K562 (cell line): Measurements from ENCODE around the gene PRKAR1B. TPM values are rescaled to one million over a fixed set of nuclear protein-coding genes. Genes with fewer than 3 reads are reported as not detected.
A peak's percentile ranks its signal among the peaks of the same experiment; 100 is the strongest.

Experiments
- BCL6 ChIP-seq: fragments of 250-450 bp; sonication (Bioruptor Pico); IDR thresholded peaks from 2 replicates; pipeline ENCODE4 v1.4.0; 2020
- CHD4 ChIP-seq: fragments of 200-600 bp; sonication (generic); IDR thresholded peaks from 3 replicates; pipeline ENCODE4 v1.6.1; 2012; ENCODE audit warnings: low read depth, mild to moderate bottlenecking, mixed read lengths, low read length, inconsistent platforms; ENCODE audit not compliant: insufficient read depth, insufficient replicate concordance, poor library complexity, severe bottlenecking
- CREBBP ChIP-seq: IDR thresholded peaks from one replicate; pipeline ENCODE4 v1.6.1; 2012; ENCODE audit warnings: low read depth, mild to moderate bottlenecking, control low read depth, inconsistent platforms, low read length
- CTBP1 ChIP-seq: fragments of 450-650 bp; IDR thresholded peaks from 2 replicates; pipeline ENCODE4 v1.6.1; 2016; ENCODE audit warnings: borderline replicate concordance
- E2F6 ChIP-seq, 2 experiments: IDR thresholded peaks; 2 replicates each; pipeline ENCODE4 v1.6.1; 2011; ENCODE audit warnings: borderline replicate concordance in 1 of 2, control low read depth in 1 of 2, low read depth in 1 of 2, low read length in 1 of 2, mild to moderate bottlenecking in 1 of 2, mixed read lengths in 1 of 2, moderate library complexity in 1 of 2; ENCODE audit not compliant: insufficient read depth in 1 of 2, insufficient read length in 1 of 2, poor library complexity in 1 of 2, severe bottlenecking in 1 of 2; ENCODE audit errors: extremely low read depth in 1 of 2
- ETV6 ChIP-seq, 3 experiments: fragments of 150-350 bp in 1 of 3; sonication (generic) in 1 of 3; formaldehyde crosslinking in 1 of 3; IDR thresholded peaks; 2 replicates each; pipeline versions ENCODE4 v1.6.1 to v1.8.0; 2014 to 2022; ENCODE audit warnings: borderline replicate concordance in 2 of 3, low read depth in 2 of 3, antibody characterized with exemption in 1 of 3, low read length in 1 of 3, mild to moderate bottlenecking in 1 of 3, missing genetic modification reagents in 1 of 3
- GTF2E2 ChIP-seq: fragments of 200-800 bp; sonication (Bioruptor generic); IDR thresholded peaks from 2 replicates; pipeline ENCODE4 v1.6.1; 2016; ENCODE audit warnings: missing genetic modification characterization, missing compliant biosample characterization
- HIVEP1 ChIP-seq: fragments of 250-450 bp; sonication (Bioruptor Pico); IDR thresholded peaks from 2 replicates; pipeline ENCODE4 v1.4.0; 2020; ENCODE audit warnings: mild to moderate bottlenecking
- JUND ChIP-seq, 2 experiments: IDR thresholded peaks; 2 replicates in 1 of 2; 3 replicates in 1 of 2; pipeline ENCODE4 v1.6.1; 2011; ENCODE audit warnings: borderline replicate concordance in 2 of 2, low read depth in 2 of 2, low read length in 2 of 2, improper control_type of control experiment in 1 of 2, missing biosample characterization in 1 of 2, missing genetic modification characterization in 1 of 2, missing genetic modification reagents in 1 of 2
- MAZ ChIP-seq, 2 experiments: fragments of 450-650 bp in 1 of 2; sonication (generic) in 1 of 2; formaldehyde crosslinking; IDR thresholded peaks in 1 of 2; conservative IDR thresholded peaks in 1 of 2; 2 replicates each; pipeline versions ENCODE4 v1.4.0 to v1.5.0; 2020; ENCODE audit warnings: mild to moderate bottlenecking in 1 of 2, missing genetic modification reagents in 1 of 2
- MBD1 ChIP-seq: fragments of 250-450 bp; sonication (Bioruptor Pico); IDR thresholded peaks from 2 replicates; pipeline ENCODE4 v1.8.0; 2022; ENCODE audit warnings: inconsistent platforms
- MTF1 ChIP-seq: fragments of 250-450 bp; sonication (Bioruptor Pico); IDR thresholded peaks from 2 replicates; pipeline ENCODE4 v1.9.0; 2021; ENCODE audit warnings: moderate library complexity, mild to moderate bottlenecking, inconsistent platforms, borderline replicate concordance
- PHB ChIP-seq: fragments of 250-450 bp; sonication (Bioruptor Pico); IDR thresholded peaks from 2 replicates; pipeline ENCODE4 v1.5.0; 2021
- PHTF2 ChIP-seq: fragments of 250-450 bp; sonication (Bioruptor Pico); IDR thresholded peaks from 2 replicates; pipeline ENCODE4 v1.5.0; 2021; ENCODE audit warnings: mild to moderate bottlenecking
- PPARD ChIP-seq: fragments of 250-450 bp; sonication (Bioruptor Pico); IDR thresholded peaks from 2 replicates; pipeline ENCODE4 v1.8.0; 2022; ENCODE audit warnings: inconsistent platforms, mild to moderate bottlenecking, moderate library complexity
- SMC3 ChIP-seq: conservative IDR thresholded peaks from 2 replicates; pipeline ENCODE4 v1.6.1; 2011; ENCODE audit warnings: low read depth, low read length, improper control_type of control experiment; ENCODE audit not compliant: insufficient read depth
- U2AF2 ChIP-seq: fragments of 200-400 bp; formaldehyde crosslinking; optimal IDR thresholded peaks from 2 replicates; pipeline ENCODE3; 2017; ENCODE audit warnings: low read depth, mild to moderate bottlenecking, low read length
- ZBED1 ChIP-seq: IDR thresholded peaks from 2 replicates; pipeline ENCODE4 v1.6.1; 2014
- ZEB2 ChIP-seq: fragments of 450-650 bp; IDR thresholded peaks from 2 replicates; pipeline ENCODE4 v1.6.1; 2016
- ZFP30 ChIP-seq: fragments of 250-450 bp; sonication (Bioruptor Pico); IDR thresholded peaks from 2 replicates; pipeline ENCODE4 v1.8.0; 2022; ENCODE audit warnings: moderate library complexity, mild to moderate bottlenecking, inconsistent platforms, borderline replicate concordance
- ZKSCAN1 ChIP-seq: fragments of 150-350 bp; IDR thresholded peaks from 2 replicates; pipeline ENCODE4 v1.6.1; 2016; ENCODE audit warnings: low read depth, low read length
- ZNF395 ChIP-seq: fragments of 200-800 bp; sonication (Bioruptor generic); IDR thresholded peaks from 2 replicates; pipeline ENCODE4 v1.6.1; 2017; ENCODE audit warnings: missing genetic modification characterization, missing compliant biosample characterization
- ZNF780A ChIP-seq: fragments of 250-450 bp; sonication (Bioruptor Pico); IDR thresholded peaks from 2 replicates; pipeline ENCODE4 v1.5.0; 2021; ENCODE audit warnings: mild to moderate bottlenecking
- polyA plus RNA-seq, 8 experiments: library from polyadenylated mRNA; depleted of rRNA in 4 of 8; stranded (reverse) in 5 of 8; unstranded in 3 of 8; fragments of >200 nt; fragmentation: Nextera tagmentation in 2 of 8; fragmentation: Illumina TruSeq in 1 of 8; extraction: Ambion mirVana in 2 of 8; extraction: Trizol in 1 of 8; gene quantifications; 2 replicates each; pipeline versions ENCODE4 v1.2.1 to v1.2.3, GENCODE V29; 2011 to 2014; ENCODE audit warnings: inconsistent platforms in 1 of 8, missing spikeins in 1 of 8
- total RNA-seq, 7 experiments: library from RNA; depleted of rRNA in 6 of 7; stranded (reverse); fragments of >200 nt in 6 of 7; fragmentation: Illumina TruSeq in 2 of 7; extraction: Trizol in 2 of 7; gene quantifications; 2 replicates each; pipeline versions ENCODE4 v1.2.1 to v1.2.3, GENCODE V29; 2011 to 2021; ENCODE audit warnings: low replicate concordance in 1 of 7

The PRKAR1B gene
- total and polyA plus RNA-seq, 9 of the 15 experiments (the other 6 are each of a cell fraction or from before 2014, with no cell fraction given), result 0.99 to 30.5 (median 12.7) TPM

GRCh38 chr7:519484-520390 lies 207.3 kb downstream of the PRKAR1B start, which contains the start of gene PDGFA (continued):
- TF ChIP-seq HIVEP1, result no peak
- no peak for TF ChIP-seq BCL6 (CRISPR knock-in tag)
- no peak for TF ChIP-seq ZBED1
- no peak for TF ChIP-seq ZFP30 (CRISPR knock-in tag)
- no peak for TF ChIP-seq CHD4
- TF ChIP-seq PHTF2 (CRISPR knock-in tag), result no peak
- TF ChIP-seq JUND (IDR thresholded peaks at IDR 0.05; ENCODE audit: borderline replicate concordance, low read depth, low read length), result no peak
- TF ChIP-seq JUND (tag; IDR thresholded peaks at IDR 0.05; ENCODE audit: borderline replicate concordance, low read depth, low read length), result no peak
- peak in 1 of 2 experiments; percentile 41 for TF ChIP-seq E2F6 (IDR thresholded peaks at IDR 0.05; ENCODE audit: borderline replicate concordance in 1 of 2, extremely low read depth in 1 of 2, insufficient read depth in 1 of 2, insufficient read length in 1 of 2, low read depth in 1 of 2, low read length in 1 of 2, poor library complexity in 1 of 2, severe bottlenecking in 1 of 2)
- no peak for TF ChIP-seq MTF1
- no peak for TF ChIP-seq ETV6 (IDR thresholded peaks at IDR 0.05; ENCODE audit: borderline replicate concordance in 1 of 2, low read depth in 2 of 2, low read length in 1 of 2)
- TF ChIP-seq ETV6 (CRISPR knock-in tag; IDR thresholded peaks at IDR 0.05; ENCODE audit: borderline replicate concordance), result no peak
- no peak for TF ChIP-seq GTF2E2
- TF ChIP-seq MBD1 (CRISPR knock-in tag), result no peak
- no peak for TF ChIP-seq U2AF2
- TF ChIP-seq MAZ (CRISPR knock-in tag; conservative IDR thresholded peaks at IDR 0.05 in 1 of 2, IDR thresholded peaks at IDR 0.05 in 1 of 2), result peak in 1 of 2 experiments; percentile 53; a peak in 1 of 4 replicates
- TF ChIP-seq SMC3, result no peak
- no peak for TF ChIP-seq CREBBP
- peak; percentile 75 for TF ChIP-seq CTBP1
- no peak for TF ChIP-seq ZKSCAN1
- TF ChIP-seq PHB (CRISPR knock-in tag), result no peak
- 0 out of 2 replicates have a peak, but pooled peaks have one; percentile 47 for TF ChIP-seq ZNF395 (CRISPR knock-in tag)
- no peak for TF ChIP-seq ZNF780A
- no peak for TF ChIP-seq ZEB2
- no peak for TF ChIP-seq PPARD
